OCI-M1 (cell line): ENCODE measurements around the gene SUGCT.
"Not testable (repeated sequence)": the region's sequence is repeated elsewhere in the genome, so short reads cannot be mapped to it uniquely, and the experiment has no call there.

Source experiments
- DNase-seq: peaks from one replicate; lab custom pipeline; 2025; lab: John Stamatoyannopoulos, UW

The SUGCT gene

GRCh38 chr7:40200791-40201190, 66.0 kb downstream of the SUGCT start:
- no peak for DNase-seq

GRCh38 chr7:40202851-40203250, 68.0 kb downstream of the SUGCT start:
- DNase-seq = no peak

- DNase-seq = no peak
These were observed 69.8 kb downstream of the SUGCT start for GRCh38 chr7:40204581-40204980.

DNA sequence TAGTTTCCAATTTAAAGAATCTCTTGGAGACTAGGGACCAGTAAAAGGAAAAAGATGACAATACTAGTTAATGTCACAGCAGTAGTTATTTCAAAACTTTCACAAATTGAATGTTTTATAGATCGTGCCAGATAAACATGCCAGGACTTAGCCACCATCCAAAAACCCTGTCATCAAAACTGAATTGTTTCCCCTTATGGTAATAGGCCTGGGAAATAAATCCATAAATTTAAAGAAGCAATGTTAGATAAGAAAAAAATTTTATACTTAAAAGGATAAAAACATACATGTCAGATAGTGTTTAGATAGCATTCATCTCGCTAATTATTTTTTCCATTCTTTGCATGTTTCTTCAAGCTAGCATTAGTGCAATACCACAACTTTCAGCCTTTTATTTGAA, 71.2 kb downstream of the SUGCT start:
- DNase-seq = no peak

DNA sequence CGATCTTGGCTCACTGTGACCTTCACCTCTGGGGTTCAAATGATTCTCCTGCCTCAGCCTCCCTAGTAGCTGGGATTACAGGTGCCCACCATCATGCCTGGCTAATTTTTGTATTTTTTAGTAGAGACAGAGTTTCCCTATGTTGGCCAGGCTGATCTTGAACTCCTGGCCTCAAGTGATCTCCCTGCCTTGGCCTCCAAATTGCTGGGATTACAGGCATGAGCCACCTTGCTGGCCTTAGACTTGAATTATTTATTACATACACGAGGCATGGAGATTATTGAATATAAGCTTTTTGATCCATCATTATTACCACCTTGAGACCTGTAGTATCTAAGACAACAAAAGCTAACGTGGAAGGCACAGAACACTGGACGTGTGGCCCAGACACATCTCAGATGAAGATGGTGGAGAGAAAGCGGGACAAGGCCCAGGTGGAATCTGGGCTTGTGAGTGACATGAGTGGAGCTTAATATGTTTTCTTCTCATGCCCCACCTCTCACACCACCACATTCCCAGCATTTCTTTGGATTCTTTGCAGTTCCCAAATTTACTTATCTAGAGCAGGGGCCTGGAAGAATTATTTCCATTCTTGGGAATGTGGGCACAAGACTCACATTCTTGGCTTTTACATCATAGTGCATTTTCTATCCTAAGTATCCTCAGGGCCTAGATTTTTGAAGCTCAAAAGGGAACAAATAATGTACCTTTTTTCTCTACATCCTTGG, 76.6 kb downstream of the SUGCT start:
- DNase-seq = no peak

- DNase-seq = no peak
These were observed 78.5 kb downstream of the SUGCT start for GRCh38 chr7:40213291-40213690.

GRCh38 chr7:40213856-40214255, 79.1 kb downstream of the SUGCT start:
- DNase-seq = no peak

- not testable (repeated sequence) for DNase-seq
These were observed 83.8 kb downstream of the SUGCT start for GRCh38 chr7:40218612-40219011.

- DNase-seq = no peak
These were observed 85.1 kb downstream of the SUGCT start for GRCh38 chr7:40219917-40220316.

DNA sequence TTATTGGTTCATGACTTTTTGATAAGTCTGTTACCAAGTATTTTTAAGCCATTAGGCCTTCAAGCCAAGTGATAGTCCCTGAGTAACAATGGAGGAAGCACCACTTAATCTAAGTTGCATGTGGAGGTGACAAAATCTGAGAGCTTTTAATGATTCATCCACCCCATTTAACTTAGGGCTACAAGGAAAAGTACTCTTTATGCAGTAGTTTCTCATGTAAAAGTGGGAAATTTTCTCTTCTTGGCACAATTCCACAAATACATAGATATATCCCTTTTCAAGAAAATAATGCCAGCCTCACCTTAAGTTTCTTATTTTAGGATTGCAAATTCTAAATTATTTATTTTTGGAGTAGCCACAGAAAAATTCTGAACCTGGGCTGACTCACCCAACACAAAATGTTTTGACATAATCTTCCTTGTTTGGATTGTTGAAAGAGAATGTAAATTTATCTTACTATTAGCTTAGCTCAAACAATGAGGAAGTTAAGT, 85.7 kb downstream of the SUGCT start:
- no peak for DNase-seq

GRCh38 chr7:40221836-40222235, 87.0 kb downstream of the SUGCT start:
- DNase-seq = no peak

DNA sequence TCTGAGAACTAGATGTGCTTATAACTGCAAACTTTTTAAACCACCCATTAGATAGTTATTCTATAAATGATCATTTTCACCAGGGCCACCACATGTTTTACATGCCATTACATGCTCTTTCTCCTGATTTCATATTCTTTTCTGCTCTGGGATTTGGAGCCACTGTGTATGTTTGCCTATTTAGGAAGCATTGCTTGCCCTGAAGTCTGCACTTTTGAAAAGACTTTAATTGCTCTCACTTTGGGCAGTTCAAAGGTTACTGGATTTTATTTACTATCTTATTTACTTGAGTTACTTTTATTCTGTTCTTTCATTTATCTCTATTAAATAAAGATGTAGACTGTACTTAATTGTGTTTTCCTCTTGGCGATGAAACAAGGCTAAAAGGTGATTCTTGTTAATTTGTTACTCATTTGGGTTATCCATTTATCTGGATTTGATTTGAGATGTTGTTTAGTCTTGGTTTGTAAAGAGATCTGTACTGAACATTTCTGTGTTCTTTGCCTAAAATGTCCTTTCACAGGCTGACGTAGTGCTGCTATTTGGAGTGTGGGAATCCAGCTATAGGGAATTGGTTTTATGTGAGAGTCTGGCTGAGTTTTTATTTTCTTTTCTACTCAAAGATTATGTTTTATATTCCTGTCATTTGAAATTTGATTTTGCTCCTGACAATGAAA, 88.8 kb downstream of the SUGCT start:
- DNase-seq = no peak

- peak; percentile 58 for DNase-seq
These were observed 95.3 kb downstream of the SUGCT start for GRCh38 chr7:40230101-40230500.

DNA sequence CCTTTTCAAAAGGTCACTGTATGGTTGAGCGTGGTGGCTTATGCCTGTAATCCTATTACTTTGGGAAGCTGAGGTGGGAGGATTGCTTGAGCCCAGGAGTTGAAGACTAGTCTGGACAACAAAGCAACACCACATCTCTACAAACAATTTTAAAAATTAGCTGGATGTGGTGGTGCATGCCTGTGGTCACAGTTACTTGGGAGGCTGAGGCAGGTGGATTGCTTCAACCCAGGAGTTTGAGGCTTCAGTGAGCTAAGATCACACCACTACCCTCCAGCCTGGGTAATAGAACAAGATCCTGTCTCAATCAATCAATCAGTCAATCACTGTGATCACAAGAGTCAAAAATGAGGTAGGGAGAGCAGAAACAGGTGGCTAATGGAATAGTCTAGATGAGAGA, 97.0 kb downstream of the SUGCT start:
- no peak for DNase-seq

DNA sequence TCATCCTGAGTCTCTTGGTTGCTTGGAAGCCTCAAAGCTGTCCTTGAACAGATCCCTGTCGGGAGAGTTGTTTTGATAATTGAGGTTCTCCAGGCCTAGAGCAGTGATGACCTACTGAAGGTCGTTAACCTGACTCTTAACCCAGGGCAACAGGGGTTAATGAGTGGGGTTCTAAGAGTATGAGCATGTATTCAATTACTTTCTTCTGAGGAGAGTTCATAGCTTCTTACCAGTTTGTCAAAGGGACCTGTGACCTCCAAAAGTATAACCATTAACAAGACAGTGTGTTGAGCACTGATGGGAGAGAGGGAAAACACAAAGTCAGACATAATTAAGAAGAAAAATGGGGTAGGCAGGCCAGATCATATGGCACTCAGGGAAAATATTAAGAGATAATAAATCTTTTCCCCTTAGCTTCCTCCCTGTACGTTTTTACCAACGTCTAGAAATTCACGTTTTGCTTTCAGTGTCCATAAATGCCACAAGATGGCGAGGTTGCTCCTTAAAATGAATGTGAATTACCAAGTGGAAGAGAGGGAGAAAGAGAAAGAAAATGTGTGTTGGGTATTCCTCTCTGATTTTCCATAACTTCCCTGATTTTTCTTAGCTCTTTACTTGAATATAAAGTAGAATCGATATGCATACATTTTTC, 97.6 kb downstream of the SUGCT start:
- DNase-seq = peak; percentile 74

- no peak for DNase-seq
These were observed 99.2 kb downstream of the SUGCT start for GRCh38 chr7:40234046-40234445.

DNA sequence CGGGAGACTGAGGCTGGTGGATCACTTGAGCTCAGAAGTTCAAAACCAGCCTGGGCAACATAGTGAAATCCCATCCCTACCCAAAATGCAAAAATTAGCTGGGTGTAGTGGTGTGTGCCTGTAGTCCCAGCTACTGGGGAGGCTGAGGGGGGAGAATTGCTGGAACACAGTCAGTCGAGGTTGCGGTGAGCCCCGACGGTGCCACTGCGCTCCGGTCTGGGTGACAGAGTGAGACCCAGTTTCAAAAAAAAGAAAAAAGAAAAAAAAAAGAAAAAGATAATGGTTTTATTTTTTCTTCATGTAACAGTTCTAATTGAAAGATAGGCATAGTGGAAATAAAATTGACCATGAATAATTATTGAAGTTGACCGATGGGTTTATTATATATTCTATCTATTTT, 99.9 kb downstream of the SUGCT start:
- no peak for DNase-seq

DNA sequence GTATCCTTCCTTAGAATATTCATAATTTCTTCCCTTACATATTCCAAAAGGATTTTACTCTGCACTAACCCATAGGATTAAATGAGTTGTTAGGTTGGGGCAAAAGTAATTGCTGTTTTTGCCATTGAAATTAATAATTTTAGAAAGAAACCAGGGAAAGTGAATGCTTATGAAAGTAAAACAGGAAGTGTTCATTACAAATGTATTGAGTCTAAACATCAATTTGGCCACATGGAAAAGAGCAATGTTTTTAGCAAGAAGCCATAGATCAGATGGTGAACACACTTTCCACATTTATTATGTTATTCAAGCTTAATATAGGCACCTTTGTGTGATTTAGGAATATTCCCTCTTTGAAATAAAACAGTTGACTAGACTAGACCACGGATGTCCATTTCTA, 102.9 kb downstream of the SUGCT start:
- DNase-seq = no peak

DNA sequence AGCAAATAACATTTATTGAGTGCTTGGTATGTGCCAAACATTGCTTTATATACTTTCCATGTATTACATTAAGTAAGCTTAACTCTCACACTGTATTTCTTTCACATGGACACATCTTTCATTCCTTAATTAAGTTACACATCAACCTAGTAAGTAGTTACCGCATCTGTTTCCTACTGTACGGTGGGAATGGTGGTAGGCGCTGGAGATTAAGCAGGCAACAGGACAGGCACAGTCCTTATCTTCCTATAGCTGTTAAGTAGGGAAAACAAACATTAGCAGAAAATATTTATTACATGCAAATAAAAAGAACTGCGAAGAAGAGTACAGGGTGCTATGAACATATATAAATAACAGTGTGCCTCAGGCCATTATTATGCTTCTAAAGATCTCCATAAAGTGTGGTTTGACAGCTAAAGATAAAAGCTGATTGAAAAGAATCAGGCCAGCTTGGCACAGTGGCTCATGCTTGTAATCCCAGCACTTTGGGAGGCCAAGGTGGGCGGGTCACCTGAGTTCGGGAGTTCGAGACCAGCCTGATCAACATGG, 105.0 kb downstream of the SUGCT start:
- DNase-seq = no peak

DNA sequence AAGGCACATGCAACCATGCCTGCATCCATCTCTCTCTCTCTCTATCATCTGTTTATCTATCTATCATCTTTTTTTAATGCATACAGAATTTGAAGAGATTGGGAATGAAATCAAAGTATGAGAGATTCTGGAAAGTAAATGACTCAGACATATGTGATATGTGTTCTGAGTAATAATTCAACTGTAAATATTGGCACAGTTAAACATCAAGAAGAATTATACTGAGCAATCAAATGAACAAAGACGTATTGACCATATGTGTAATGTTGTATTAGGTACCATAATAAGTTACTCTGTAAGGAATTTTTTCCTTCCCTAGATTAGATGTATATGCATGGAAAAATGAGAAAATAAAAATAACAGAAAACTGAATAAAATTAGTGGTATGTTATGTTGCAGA, 108.3 kb downstream of the SUGCT start:
- DNase-seq = no peak

- no peak for DNase-seq
These were observed 109.4 kb downstream of the SUGCT start for GRCh38 chr7:40244226-40244625.

DNA sequence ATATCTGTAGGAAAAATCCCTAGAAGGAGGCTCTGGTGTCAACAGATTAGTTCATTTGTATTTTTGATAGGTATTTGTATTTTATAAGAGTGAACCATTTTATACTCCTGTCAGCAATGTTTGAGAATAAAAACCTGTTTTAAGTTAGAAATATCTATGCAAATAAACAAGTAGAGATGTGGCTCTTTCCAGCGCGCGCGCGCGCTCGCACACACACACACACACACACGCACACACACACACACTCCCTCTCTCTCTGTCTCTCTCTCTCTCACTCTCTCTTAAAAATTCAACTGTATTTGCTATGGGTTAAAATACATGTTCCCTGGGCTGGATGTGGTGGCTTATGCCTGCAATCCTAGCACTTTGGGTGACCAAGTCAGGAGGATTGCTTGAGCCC, 113.9 kb downstream of the SUGCT start:
- no peak for DNase-seq

DNA sequence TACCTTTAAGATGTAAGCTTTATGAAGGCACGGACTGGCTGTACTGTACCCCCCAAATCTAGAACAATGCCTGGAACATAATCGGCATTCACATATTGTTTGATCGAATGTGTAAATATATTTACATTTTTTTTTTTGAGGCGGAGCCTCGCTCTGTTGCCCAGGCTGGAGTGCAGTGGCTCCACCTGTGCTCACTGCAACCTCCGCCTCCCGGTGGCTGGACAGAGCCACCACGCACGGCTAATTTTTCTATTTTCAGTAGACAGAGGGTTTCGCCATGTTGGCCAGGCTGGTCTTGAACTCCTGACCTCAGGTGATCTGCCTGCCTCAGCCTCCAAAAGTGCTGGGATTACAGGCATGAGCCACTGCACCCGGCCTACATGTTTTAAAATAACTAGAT, 118.6 kb downstream of the SUGCT start:
- DNase-seq = not testable (repeated sequence)
